Measurements from ENCODE around the gene WRNIP1. TPM values are rescaled to one million over a fixed set of nuclear protein-coding genes. Genes with fewer than 3 reads are reported as not detected.

Gene WRNIP1
- total RNA-seq, 1 donor from 2014 or later, result 46.5 TPM

DNA sequence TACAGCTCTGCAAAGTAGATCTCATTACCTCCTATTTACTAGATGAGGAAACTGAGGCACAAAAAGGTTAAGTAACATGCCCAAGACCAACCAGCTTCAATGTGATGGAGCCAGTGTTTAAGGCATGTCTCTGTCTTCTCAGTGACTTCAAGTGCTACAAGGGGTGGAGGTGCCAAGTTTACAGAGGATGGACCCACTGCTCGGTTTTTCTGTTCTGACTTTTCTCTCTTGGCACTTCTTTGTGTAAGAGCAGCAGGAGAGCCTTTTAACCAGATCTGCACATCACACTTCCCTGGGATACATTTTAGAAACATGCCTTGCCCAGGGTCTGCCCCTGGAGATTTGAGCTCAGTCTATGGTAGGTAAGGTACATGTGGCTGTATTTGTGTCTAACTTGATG lies 9.8 kb downstream of the WRNIP1 start:
- no peak overlapping the region for H3K27ac Mint-ChIP-seq (ENCODE audit: unreplicated experiment)

DNA sequence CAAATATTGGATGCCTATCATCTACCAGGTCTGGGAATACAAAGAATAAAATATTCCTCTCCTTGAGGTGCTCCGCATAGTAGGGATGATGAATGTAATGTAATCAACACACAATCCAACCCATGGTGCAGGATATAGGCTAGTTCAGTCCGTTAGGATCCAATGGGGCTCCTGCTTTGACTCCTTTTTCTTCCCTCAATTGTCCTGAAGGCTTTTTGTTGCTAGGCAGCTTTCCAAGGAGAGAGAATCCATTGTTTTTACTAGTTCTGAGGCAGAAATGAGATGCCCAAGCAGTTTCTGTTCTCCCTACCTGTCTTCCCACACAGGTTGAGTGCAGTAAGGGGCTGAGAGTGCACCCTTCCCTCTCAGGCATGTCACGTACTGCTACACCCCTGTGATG lies 12.1 kb downstream of the WRNIP1 start:
- no peaks in the 10 kb centered on the region for H3K36me3 Mint-ChIP-seq (ENCODE audit: unreplicated experiment)
- DNase-seq, result no peak
- no peak overlapping the region for H3K4me3 Mint-ChIP-seq (ENCODE audit: unreplicated experiment)
- peaks cover under 1% of the 10 kb centered on the region for H3K27me3 Mint-ChIP-seq (ENCODE audit: unreplicated experiment)
- no peak overlapping the region for H3K27ac Mint-ChIP-seq (ENCODE audit: unreplicated experiment)
- TF ChIP-seq, protein P1, sequence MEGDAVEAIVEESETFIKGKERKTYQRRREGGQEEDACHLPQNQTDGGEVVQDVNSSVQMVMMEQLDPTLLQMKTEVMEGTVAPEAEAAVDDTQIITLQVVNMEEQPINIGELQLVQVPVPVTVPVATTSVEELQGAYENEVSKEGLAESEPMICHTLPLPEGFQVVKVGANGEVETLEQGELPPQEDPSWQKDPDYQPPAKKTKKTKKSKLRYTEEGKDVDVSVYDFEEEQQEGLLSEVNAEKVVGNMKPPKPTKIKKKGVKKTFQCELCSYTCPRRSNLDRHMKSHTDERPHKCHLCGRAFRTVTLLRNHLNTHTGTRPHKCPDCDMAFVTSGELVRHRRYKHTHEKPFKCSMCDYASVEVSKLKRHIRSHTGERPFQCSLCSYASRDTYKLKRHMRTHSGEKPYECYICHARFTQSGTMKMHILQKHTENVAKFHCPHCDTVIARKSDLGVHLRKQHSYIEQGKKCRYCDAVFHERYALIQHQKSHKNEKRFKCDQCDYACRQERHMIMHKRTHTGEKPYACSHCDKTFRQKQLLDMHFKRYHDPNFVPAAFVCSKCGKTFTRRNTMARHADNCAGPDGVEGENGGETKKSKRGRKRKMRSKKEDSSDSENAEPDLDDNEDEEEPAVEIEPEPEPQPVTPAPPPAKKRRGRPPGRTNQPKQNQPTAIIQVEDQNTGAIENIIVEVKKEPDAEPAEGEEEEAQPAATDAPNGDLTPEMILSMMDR (IDR thresholded peaks at IDR 0.05; ENCODE audit: partially characterized antibody, unreplicated experiment), result no peak
- H3K4me1 Mint-ChIP-seq (ENCODE audit: low read depth, unreplicated experiment), result peaks cover 30% of the 10 kb centered on the region
- H3K9me3 Mint-ChIP-seq (ENCODE audit: unreplicated experiment), result peaks cover 3% of the 10 kb centered on the region

More for the DNA sequence above, 9.8 kb downstream of the WRNIP1 start:
- Mint-ChIP-seq H3K9me3 (ENCODE audit: unreplicated experiment) (no peaks in the 10 kb centered on the region), H3K27me3 (ENCODE audit: unreplicated experiment) (no peaks in the 10 kb centered on the region), H3K36me3 (ENCODE audit: unreplicated experiment) (no peaks in the 10 kb centered on the region), H3K4me1 (ENCODE audit: low read depth, unreplicated experiment) (peaks cover 20% of the 10 kb centered on the region), H3K4me3 (ENCODE audit: unreplicated experiment) (no peak overlapping the region)
- TF ChIP-seq, protein P1 (IDR thresholded peaks at IDR 0.05; ENCODE audit: partially characterized antibody, unreplicated experiment), result no peak
- no peak for DNase-seq

DNA sequence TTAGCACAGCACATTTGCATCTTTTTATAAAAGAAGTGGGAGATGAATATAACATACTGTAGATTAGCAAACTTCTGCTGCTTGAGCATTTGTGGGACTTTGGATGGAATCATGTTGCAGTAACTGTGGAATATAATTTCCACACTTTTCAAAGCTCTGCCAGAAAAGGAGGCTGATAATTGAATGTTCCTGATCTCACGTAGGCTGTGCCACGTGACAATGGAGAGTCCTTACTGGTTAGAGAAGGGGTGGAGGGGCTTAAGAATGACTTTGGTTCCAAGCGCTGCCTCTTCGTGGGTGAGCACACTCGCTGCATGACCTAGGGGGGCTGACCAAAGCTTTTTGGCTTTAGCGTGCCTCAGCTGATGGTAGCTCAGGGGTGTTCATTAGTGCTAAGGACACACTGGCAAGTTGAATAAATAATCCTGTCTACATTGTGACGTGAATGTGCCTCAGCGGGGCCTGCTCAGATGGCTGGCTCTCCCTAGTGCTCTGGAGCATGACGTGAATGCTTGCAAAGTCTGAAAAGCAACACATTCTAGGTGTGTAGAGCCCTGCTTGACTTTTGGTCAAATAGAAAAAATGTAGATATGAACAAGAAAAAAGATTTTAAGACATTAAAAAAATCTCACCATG lies 15.0 kb downstream of the WRNIP1 start:
- H3K36me3 Mint-ChIP-seq (ENCODE audit: unreplicated experiment), result no peaks in the 10 kb centered on the region
- H3K27ac Mint-ChIP-seq (ENCODE audit: unreplicated experiment), result peak overlapping the region; percentile 23
- H3K4me1 Mint-ChIP-seq (ENCODE audit: low read depth, unreplicated experiment), result peaks cover 53% of the 10 kb centered on the region
- peaks cover 13% of the 10 kb centered on the region for H3K9me3 Mint-ChIP-seq (ENCODE audit: unreplicated experiment)
- no peak for DNase-seq
- TF ChIP-seq, protein P1 (IDR thresholded peaks at IDR 0.05; ENCODE audit: partially characterized antibody, unreplicated experiment), result no peak
- peaks cover 8% of the 10 kb centered on the region for H3K27me3 Mint-ChIP-seq (ENCODE audit: unreplicated experiment)
- no peak overlapping the region for H3K4me3 Mint-ChIP-seq (ENCODE audit: unreplicated experiment)

DNA sequence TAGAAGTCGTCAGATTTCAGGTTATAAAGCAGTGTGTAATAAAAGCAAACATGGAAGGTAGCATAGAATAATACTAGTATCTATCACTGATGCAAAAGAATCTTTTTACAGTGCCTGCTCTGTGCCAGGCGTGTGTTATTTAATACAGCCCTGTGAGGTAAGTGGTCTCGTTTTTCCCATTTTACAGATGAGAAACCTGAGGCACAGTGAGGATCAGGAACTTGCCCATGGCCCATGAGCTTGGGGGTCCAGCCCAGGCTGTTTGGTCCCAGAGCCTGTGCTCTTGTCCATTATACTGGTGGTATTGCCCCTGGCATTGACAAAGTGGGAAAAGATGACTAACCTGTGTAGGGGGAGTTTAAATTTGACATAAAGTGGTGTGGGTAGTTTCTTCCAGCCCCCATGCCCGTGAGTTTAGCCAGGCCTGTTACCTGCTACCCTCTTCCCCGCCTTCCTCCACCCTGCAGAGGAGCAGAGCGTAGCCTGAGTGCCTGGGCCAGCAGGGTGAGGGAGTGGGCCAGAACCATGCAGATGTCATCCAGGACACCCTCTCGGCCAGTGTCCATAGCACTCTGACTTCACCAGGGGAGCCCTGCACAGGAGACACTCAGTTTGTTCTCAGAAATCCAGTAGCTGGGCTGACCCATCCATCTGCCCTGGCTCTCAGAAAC lies 16.6 kb downstream of the WRNIP1 start:
- Mint-ChIP-seq H3K9me3 (ENCODE audit: unreplicated experiment) (peaks cover 13% of the 10 kb centered on the region), H3K27ac (ENCODE audit: unreplicated experiment) (peak overlapping the region; percentile 97), H3K36me3 (ENCODE audit: unreplicated experiment) (no peaks in the 10 kb centered on the region), H3K4me1 (ENCODE audit: low read depth, unreplicated experiment) (peaks cover 57% of the 10 kb centered on the region), H3K4me3 (ENCODE audit: unreplicated experiment) (no peak overlapping the region), H3K27me3 (ENCODE audit: unreplicated experiment) (peaks cover 8% of the 10 kb centered on the region)
- DNase-seq, result no peak
- TF ChIP-seq, protein P1 (IDR thresholded peaks at IDR 0.05; ENCODE audit: partially characterized antibody, unreplicated experiment), result no peak

DNA sequence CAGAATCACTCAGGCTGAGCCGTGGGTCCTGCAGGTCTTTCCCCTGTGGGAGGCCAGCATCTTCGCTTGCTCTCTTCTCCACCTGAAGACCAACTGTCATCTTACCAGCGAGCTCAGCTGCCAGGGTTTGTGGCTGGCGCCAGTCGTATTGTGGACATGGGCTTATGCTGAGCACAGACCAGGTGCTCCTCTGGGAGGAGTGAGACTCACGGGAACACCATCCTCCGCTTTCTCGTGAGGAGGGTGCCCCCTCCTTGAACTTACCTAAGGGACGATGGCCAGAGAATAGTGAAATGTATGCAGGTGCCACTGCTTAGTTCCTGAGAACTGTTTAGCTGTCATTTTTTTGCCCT lies 17.1 kb downstream of the WRNIP1 start:
- Mint-ChIP-seq H3K9me3 (ENCODE audit: unreplicated experiment) (peaks cover 13% of the 10 kb centered on the region), H3K27ac (ENCODE audit: unreplicated experiment) (peak overlapping the region; percentile 97), H3K36me3 (ENCODE audit: unreplicated experiment) (no peaks in the 10 kb centered on the region), H3K27me3 (ENCODE audit: unreplicated experiment) (peaks cover 8% of the 10 kb centered on the region), H3K4me3 (ENCODE audit: unreplicated experiment) (peak overlapping the region; percentile 63), H3K4me1 (ENCODE audit: low read depth, unreplicated experiment) (peaks cover 57% of the 10 kb centered on the region)
- no peak for DNase-seq
- TF ChIP-seq, protein P1 (IDR thresholded peaks at IDR 0.05; ENCODE audit: partially characterized antibody, unreplicated experiment), result no peak

All from glutamatergic neuron (in vitro differentiated cells).